Left cardiac atrium (tissue), 4 donors: ENCODE results near the gene PRSS1. TPM values are rescaled to one million over a fixed set of nuclear protein-coding genes. Genes with fewer than 3 reads are reported as not detected.
A peak's percentile ranks its signal among the peaks of the same experiment; 100 is the strongest.
"Not testable (repeated sequence)": the region's sequence is repeated elsewhere in the genome, so short reads cannot be mapped to it uniquely, and the experiment has no call there.

Source experiments
- ATAC-seq, 2 donors: fragments of 200-7000 bp; cut with Tn5 transposase; one replicate each; pipeline ENCODE4 v1.9.1; 2020; ENCODE audit warnings: mild to moderate bottlenecking in 2 of 2, moderate library complexity in 2 of 2
- DNase-seq: peaks from one replicate; pipeline ENCODE4 v3.0.0-alpha.2; 2020
- intact Hi-C, 2 donors: fragments of 100-400 bp; cut with DNase I; formaldehyde crosslinking; loops; one replicate each; pipeline versions ENCODE4 v1.14.1 to v1.15.1; 2022 to 2023
- total RNA-seq, 2 donors: library from RNA; stranded (reverse); fragmentation: NEBNext Ultra II Directional; extraction: Animal tissue kit (Norgen Biotek cat#: 25700); gene quantifications; one replicate each; pipeline ENCODE4 v1.2.1, GENCODE V29; 2021
- donor health status: DM: no; HTN: yes; CAD: no.
- donor health status: DM: no; HTN: yes; CAD: no; lungs with severe emphysema.
- donor health status: DM: yes; HTN: yes; CAD: no.
- donor health status: Dilated cardiomyopathy.

The PRSS1 gene
- total RNA-seq, 2 donors from 2014 or later, result not detected

- intact Hi-C loops, result no loop called here
- ATAC-seq, result no peak
- no peak for DNase-seq
Measured at GRCh38 chr7:142770661-142771352, 21.5 kb downstream of the PRSS1 start, which contains the start of gene PRSS2. Gene PRSS2 (plus strand): TSS chr7:142770970. CDS start chr7:142770983, 13 bp downstream.

GRCh38 chr7:142771353-142771723, 22.1 kb downstream of the PRSS1 start:
- ATAC-seq, result no peak
- intact Hi-C loops, result no loop called here

GRCh38 chr7:142772051-142772450, 22.8 kb downstream of the PRSS1 start:
- ATAC-seq, result no peak

More at GRCh38 chr7:142771353-142771723, 22.1 kb downstream of the PRSS1 start:
- DNase-seq, result no peak

GRCh38 chr7:142772673-142773072, 23.4 kb downstream of the PRSS1 start:
- intact Hi-C loops, result no loop called here
- DNase-seq, result no peak

More at GRCh38 chr7:142772051-142772450, 22.8 kb downstream of the PRSS1 start:
- intact Hi-C loops, result no loop called here
- no peak for DNase-seq

GRCh38 chr7:142773230-142773629, 24.0 kb downstream of the PRSS1 start:
- DNase-seq (no peak), ATAC-seq (no peak)
- intact Hi-C loops, result no loop called here

More at GRCh38 chr7:142772673-142773072, 23.4 kb downstream of the PRSS1 start:
- no peak for ATAC-seq

- DNase-seq, result no peak
- ATAC-seq, result no peak
- intact Hi-C loops, result no loop called here
Measured at GRCh38 chr7:142773937-142774744, 24.9 kb downstream of the PRSS1 start.

- DNase-seq (no peak), ATAC-seq (peak in 1 of 2 donors; percentile 44)
- intact Hi-C loops, result no loop called here
Measured at GRCh38 chr7:142774826-142775225, 25.6 kb downstream of the PRSS1 start.

GRCh38 chr7:142775351-142776115, 26.3 kb downstream of the PRSS1 start:
- intact Hi-C loops, ATAC-seq: not testable (repeated sequence)

GRCh38 chr7:142776206-142776844, 27.1 kb downstream of the PRSS1 start:
- intact Hi-C loops, result no loop called here
- DNase-seq, result peak; percentile 48
- ATAC-seq, result peak; percentile 30 to 71

More at GRCh38 chr7:142775351-142776115, 26.3 kb downstream of the PRSS1 start:
- DNase-seq, result not testable (repeated sequence)

- intact Hi-C loops, DNase-seq, ATAC-seq: not testable (repeated sequence)
Measured at GRCh38 chr7:142776845-142777225, 27.6 kb downstream of the PRSS1 start.

GRCh38 chr7:142777318-142777717, 28.0 kb downstream of the PRSS1 start:
- DNase-seq (no peak), ATAC-seq (no peak)
- intact Hi-C loops, result no loop called here

GRCh38 chr7:142782922-142783900, 33.9 kb downstream of the PRSS1 start:
- peak; percentile 87 to 93 for ATAC-seq
- intact Hi-C loops, result loop anchor here (1.0 to 10.0 kb wide), 4 partner anchors 71 to 152 kb away; no protein-coding TSS in a partner anchor
- DNase-seq, result peak; percentile 89

- ATAC-seq (no peak), DNase-seq (no peak)
- intact Hi-C loops, result loop anchor here in 1 of 2 donors (5.0 to 10.0 kb wide), 2 partner anchors 72 to 149 kb away; no protein-coding TSS in a partner anchor
Measured at GRCh38 chr7:142784096-142784495, 34.8 kb downstream of the PRSS1 start.

- DNase-seq (no peak), ATAC-seq (no peak)
- intact Hi-C loops, result loop anchor here in 1 of 2 donors (5.0 to 10.0 kb wide), 2 partner anchors 72 to 150 kb away; no protein-coding TSS in a partner anchor
Measured at GRCh38 chr7:142784716-142785115, 35.4 kb downstream of the PRSS1 start.

GRCh38 chr7:142785841-142786250, 36.6 kb downstream of the PRSS1 start:
- ATAC-seq, result no peak
- DNase-seq, result no peak
- intact Hi-C loops, result loop anchor here in 1 of 2 donors (10.0 kb wide), 1 partner anchor 151 kb away; no protein-coding TSS in a partner anchor

GRCh38 chr7:142787034-142787768, 37.9 kb downstream of the PRSS1 start:
- intact Hi-C loops, result loop anchor here in 1 of 2 donors (10.0 kb wide), 1 partner anchor 152 kb away; no protein-coding TSS in a partner anchor
- ATAC-seq, result no peak

GRCh38 chr7:142787783-142788182, 38.5 kb downstream of the PRSS1 start:
- intact Hi-C loops, result loop anchor here in 1 of 2 donors (10.0 kb wide), 1 partner anchor 153 kb away; no protein-coding TSS in a partner anchor
- ATAC-seq (no peak), DNase-seq (no peak)

More at GRCh38 chr7:142787034-142787768, 37.9 kb downstream of the PRSS1 start:
- no peak for DNase-seq
